GM18520 (cell line): ENCODE data around the gene NECTIN2.
"Not testable (repeated sequence)": the region's sequence is repeated elsewhere in the genome, so short reads cannot be mapped to it uniquely, and the experiment has no call there.

Experiments
- ATAC-seq: cut with Tn5 transposase; IDR thresholded peaks from one replicate; pipeline ENCODE4 v1.9.1; 2021; ENCODE audit not compliant: unreplicated experiment

The NECTIN2 gene

GRCh38 chr19:44848812-44849447, 2.8 kb downstream of the NECTIN2 start:
- ATAC-seq: no peak

DNA sequence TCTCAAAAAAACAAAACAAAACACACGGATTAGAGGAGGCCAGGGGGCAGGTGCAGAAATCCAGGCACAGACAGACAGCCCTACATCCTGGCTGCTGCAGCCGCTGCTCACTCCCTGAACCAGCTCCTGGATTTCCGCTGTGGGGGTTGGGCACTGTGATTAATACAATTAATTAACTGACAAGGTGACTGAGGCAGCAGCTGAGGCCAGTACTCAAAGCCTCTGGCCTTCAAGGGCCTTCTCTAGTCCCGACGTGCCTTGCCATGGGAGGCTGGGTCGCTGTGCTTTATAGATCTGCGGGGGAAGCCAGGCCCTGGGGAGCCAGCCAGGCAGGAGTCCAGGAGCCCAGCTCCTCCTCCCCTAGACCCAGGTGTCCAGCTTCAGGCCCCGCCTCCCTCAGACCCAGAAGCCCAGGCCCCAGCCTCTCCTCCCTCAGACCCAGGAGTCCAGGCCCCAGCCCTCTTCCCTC, 4.6 kb downstream of the NECTIN2 start:
- no peak for ATAC-seq

DNA sequence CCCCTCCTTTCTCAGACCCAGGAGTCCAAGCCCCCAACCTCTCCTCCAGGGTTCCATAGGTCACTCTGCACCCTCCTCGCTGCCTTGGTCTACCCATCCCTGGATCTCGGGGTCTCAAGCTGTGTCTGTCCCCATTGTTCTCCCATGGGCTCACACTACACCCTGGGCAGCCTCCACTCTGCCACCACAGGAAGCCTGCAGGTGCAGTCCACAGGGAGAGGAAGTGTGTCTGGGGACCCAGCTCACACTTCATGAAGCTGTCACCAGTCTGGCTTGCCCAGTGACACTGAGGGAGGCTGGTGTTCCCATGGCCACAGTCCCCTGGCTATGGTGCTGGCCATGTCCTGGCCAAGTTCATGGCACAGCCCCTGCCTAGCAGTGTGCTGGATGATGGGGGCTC, 5.3 kb downstream of the NECTIN2 start:
- ATAC-seq: no peak

DNA sequence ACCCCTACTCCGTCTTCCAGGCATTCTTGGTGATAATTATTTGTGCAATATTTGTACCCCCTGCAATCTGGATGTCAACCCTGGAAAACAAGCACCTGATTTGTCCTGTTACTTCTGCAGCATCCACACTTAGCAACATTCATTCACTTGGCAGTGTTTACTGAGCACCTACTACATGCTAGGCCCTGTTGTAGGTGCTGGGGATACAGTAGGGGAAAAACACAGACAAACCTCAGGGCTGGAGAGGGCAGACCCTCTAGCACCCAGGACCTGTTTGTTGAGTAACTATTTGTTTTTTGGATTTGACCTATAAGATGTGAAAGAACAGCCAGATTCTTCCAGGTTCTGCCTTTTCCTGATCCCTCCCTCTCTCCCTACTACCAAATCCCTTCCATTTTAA, 9.5 kb downstream of the NECTIN2 start:
- no peak for ATAC-seq

- ATAC-seq: no peak
Observed at GRCh38 chr19:44856421-44857083, 10.5 kb downstream of the NECTIN2 start.

DNA sequence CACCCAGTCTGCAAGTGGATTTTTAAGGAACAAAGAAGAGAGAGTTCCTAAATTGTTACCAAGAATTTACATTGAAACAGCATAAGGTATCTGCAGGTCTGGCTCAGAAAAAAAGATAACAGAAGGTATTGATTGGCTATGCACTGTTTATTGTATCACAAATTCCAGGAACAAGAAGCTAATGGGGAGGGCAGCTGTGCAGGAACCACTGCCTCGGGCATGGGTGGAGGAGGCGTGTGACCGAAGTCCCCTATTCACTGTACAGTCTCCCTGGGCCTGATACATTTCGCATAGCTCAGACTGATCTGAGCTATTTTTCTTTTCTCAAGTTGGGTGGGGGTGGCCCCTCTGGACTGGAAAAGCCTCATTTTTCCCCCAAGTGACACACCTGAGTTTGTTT, 11.7 kb downstream of the NECTIN2 start:
- no peak for ATAC-seq

GRCh38 chr19:44861576-44861975, 15.5 kb downstream of the NECTIN2 start:
- not testable (repeated sequence) for ATAC-seq

GRCh38 chr19:44863990-44864389, 17.9 kb downstream of the NECTIN2 start:
- ATAC-seq: no peak

GRCh38 chr19:44865196-44865767, 19.2 kb downstream of the NECTIN2 start:
- ATAC-seq: no peak

DNA sequence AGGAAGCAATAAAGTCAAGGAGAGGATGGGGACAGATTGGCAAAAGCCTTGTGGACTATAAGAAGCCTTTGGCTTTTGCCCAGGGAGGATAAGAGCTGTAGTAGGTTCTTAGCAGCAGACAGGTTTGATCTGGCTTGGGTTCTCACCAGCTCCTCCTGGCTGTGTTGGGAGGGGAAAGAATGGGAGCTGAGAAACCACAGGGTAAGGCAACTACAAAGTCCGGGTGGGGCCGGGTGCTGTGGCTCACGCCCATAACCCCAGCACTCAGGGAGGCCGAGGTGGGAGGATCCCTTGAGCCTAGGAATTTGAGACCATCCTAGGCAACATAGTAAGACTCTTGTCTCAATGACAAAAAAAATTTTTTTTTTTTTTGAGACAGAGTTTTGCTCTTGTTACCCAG, 20.6 kb downstream of the NECTIN2 start:
- no peak for ATAC-seq

DNA sequence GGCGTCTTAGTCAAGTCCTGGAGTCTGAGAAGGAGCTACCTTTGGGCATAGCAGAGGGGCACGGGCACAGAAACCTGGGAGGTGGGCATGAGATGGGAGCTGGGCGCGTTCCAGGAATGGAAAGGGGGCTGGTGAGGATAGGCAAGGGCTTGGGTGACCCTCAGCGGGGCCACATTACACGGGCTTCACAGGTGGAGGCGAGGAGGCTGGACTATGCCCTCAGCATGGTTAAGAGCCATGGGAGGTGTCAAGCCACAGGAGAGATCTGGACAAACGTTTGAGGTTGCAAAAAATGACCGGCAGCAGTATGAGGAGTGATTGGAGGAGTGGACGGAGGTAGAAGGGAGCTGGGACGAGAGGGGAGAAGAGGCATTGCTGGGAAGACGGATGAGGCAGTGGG, 21.5 kb downstream of the NECTIN2 start:
- no peak for ATAC-seq

DNA sequence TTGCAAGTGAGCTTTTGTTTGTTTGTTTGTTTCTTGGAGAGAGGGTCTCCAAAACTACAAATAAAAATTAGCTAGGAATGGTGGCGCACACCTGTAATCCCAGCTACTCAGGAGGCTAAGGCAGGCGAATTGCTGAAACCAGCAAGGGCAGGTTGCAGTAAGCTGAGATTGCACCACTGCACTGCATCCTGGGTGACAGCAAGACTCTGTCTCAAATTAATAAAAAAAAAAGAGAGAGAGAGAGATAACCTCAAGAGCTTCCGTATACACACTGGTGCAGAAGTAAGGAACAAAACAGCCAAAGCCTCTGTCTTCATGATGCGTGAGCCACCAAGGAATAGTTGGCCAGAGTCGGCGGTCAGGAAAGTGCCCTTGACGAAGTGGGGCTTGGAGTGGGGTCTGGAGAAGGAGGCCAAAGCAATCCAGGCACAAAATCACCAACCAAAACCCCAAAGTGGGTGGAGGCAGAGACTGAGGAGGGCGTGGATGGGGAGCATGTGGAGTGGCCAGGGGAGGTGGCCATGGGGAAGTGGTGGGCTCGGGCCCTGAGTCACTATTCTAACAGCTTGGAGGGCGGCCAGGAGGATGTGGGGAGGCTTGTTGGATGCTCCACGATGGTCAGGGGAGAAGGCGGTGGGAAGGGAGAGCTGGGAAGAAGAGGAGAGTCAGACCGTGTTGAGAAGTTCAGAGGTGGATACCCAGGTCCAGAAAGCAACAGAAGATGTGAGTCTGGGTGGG, 23.8 kb downstream of the NECTIN2 start:
- ATAC-seq: no peak

DNA sequence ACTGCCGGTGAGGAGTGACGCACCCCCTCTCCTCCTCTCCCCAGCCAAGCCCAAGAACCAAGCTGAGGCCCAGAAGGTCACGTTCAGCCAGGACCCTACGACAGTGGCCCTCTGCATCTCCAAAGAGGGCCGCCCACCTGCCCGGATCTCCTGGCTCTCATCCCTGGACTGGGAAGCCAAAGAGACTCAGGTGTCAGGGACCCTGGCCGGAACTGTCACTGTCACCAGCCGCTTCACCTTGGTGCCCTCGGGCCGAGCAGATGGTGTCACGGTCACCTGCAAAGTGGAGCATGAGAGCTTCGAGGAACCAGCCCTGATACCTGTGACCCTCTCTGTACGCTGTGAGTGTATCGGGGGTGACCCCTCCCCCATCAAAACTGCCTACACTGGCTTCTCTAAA, 25.7 kb downstream of the NECTIN2 start:
- ATAC-seq: no peak

- ATAC-seq: no peak
Observed at GRCh38 chr19:44872661-44873060, 26.6 kb downstream of the NECTIN2 start.

DNA sequence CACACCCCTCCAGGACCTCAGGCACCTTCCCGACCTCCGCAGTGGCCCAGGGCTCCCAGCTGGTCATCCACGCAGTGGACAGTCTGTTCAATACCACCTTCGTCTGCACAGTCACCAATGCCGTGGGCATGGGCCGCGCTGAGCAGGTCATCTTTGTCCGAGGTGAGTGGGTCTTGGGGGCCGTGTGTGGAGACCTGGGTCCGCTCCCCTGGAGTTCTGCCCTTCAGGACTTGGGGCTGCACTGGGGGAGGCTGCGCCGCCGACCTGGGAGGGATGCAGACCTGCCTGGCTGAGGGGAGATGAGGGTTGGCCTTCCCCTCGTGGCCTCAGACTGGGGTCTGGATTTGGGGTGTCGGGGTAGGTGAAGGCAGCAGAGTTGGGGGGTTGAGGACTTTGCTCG, 28.2 kb downstream of the NECTIN2 start:
- no peak for ATAC-seq

- no peak for ATAC-seq
Observed at GRCh38 chr19:44875666-44876451, 29.8 kb downstream of the NECTIN2 start.

DNA sequence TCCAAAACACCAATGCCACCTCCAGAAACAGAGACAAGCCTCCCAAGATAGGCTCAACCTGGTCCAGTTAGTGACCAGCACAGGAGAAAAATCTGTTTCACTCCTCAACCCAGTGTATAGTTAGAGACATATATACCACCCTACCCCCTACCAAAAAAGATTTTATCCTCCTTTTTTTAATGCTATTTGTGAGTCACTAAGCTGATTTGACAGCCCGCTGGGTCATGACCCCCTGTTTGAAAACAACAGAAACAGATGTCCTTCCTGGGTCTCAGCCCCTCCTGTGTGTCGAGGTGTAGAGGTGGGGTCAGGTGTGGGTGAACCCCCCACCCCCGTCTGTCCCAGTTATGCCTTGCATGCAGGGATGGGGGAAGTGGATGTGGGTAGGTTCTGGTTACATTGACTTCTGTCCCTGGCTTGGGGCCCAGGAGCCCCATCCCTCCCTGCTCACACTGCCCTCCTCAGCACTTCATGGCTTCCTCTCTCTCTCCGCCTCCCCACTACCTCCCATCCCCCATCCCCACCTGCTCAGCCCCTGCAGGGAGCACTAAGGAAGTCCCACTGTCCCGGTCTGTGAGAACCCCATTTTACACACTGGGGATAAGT, 30.9 kb downstream of the NECTIN2 start:
- ATAC-seq: no peak

GRCh38 chr19:44878120-44878865, 32.2 kb downstream of the NECTIN2 start:
- no peak for ATAC-seq

GRCh38 chr19:44879309-44880065, 33.4 kb downstream of the NECTIN2 start:
- ATAC-seq: no peak
